Fibroblast of villous mesenchyme (primary cell): ENCODE measurements around the gene SLC38A10. TPM values are rescaled to one million over a fixed set of nuclear protein-coding genes. Genes with fewer than 3 reads are reported as not detected.

ENCODE experiments used
- DNase-seq: peaks from one replicate; pipeline ENCODE4 v3.0.0-alpha.2; 2010; ENCODE audit warnings: low read depth
- H3K4me3 ChIP-seq: 2 replicates; pipeline ENCODE4 v1.5.1; 2011; ENCODE audit warnings: low read depth, mild to moderate bottlenecking, low read length
- total RNA-seq: library from RNA; depleted of rRNA; stranded (reverse); fragments of >200 nt; gene quantifications from 2 replicates; pipeline ENCODE4 v1.2.3, GENCODE V29; 2012
- TF ChIP-seq, protein P1 (sequence below): IDR thresholded peaks from 2 replicates; pipeline ENCODE4 v1.5.1; 2012; ENCODE audit warnings: low read depth, mild to moderate bottlenecking, low read length; ENCODE audit not compliant: insufficient read depth

The SLC38A10 gene
- total RNA-seq, 1 donor = 51.4 TPM

DNA sequence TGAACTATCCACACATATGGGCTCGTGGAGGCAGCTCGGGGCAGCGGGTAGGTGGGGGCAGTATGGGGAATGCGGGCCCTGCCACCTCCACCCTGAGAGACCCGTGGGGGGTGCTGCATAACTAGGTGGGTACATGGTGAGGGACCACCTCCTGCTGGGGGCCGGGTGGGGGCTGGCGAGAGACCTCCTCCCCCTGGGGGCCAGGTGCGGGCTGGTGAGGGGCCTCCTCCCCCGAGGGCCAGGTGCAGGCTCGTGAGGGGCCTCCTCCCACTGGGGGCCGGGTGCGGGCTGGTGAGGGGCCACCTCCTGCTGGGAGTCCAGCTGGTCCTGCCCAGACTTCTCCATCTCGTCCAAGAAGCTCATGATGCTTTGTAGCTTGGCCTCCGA, 97.7 kb downstream of the SLC38A10 start:
- TF ChIP-seq, protein P1, sequence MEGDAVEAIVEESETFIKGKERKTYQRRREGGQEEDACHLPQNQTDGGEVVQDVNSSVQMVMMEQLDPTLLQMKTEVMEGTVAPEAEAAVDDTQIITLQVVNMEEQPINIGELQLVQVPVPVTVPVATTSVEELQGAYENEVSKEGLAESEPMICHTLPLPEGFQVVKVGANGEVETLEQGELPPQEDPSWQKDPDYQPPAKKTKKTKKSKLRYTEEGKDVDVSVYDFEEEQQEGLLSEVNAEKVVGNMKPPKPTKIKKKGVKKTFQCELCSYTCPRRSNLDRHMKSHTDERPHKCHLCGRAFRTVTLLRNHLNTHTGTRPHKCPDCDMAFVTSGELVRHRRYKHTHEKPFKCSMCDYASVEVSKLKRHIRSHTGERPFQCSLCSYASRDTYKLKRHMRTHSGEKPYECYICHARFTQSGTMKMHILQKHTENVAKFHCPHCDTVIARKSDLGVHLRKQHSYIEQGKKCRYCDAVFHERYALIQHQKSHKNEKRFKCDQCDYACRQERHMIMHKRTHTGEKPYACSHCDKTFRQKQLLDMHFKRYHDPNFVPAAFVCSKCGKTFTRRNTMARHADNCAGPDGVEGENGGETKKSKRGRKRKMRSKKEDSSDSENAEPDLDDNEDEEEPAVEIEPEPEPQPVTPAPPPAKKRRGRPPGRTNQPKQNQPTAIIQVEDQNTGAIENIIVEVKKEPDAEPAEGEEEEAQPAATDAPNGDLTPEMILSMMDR = no peak
- H3K4me3 ChIP-seq = no peak overlapping the region
- no peak for DNase-seq

DNA sequence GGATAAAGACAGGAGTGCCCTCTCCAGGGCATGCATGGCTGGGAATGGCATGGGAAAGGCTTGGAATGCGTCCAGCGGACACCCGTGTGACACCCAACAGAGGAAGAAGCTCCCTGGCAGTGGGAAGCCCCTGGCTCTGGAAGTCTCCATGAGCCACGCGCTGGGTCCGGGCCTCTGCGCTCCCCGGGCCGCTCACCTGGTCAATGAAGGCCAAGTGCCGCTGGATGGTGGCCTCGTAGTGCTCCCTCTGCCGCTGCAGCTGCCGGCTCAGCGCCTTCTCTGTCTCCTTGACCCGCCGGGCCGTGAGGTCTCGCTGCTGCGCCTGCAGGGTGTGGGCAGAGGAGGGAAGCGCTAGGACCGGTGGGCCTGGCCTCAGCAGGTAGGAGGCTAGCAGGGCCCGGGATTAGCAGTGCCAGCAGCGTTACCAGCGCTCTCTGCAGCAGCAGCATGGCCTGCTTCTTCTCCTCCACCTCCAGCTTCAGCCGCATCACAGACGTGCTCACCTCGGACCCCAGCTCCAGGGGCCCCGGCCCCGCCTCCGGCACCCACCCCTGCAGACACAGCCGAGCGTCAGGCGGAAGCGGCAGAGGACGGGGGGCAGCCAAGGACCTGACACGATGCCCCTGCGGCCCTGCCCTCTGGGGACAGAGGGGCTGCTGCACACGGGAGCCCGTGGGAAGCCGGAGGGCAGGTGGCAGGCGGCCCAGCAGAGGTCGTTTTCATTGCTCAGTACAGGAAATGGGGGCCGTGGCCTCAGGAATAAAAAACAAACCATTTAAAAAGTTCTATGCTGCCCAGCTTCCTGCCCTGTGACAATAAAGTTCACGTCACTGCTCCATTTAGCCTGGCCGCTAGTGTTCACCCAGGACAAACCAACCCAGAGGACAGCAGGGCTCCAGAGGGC, 98.3 kb downstream of the SLC38A10 start:
- H3K4me3 ChIP-seq = no peak overlapping the region

DNA sequence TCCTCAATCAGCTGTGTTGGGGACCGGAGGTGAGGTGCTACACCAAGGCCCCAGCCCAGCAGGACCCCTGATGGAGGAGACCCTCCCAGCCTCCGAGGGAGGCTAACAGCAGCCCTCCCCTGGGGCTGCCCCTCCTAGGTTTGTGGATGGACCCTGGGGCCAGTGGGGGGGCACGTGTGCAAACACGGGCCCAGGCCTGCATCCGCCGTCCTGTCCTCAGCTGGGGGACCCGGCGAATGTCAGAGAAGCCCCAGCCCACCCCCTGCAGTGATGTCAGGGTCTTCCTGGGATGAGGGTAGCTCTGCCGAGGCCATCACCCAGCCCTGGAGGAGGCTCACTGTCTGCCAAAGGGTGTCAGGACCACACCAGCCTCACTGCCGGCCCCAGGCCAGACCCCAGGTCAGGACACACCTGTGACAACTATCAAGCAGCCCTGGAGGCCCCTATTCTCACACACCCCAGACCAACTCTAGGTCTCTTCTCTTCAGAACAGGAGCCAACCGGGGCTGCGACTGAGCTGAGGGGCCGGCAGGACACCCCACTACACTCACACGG, 99.1 kb downstream of the SLC38A10 start:
- no peak overlapping the region for H3K4me3 ChIP-seq
- no peak for DNase-seq
- TF ChIP-seq, protein P1 = no peak

More for the DNA sequence above, 98.3 kb downstream of the SLC38A10 start:
- no peak for DNase-seq
- TF ChIP-seq, protein P1 = no peak

Other genes with a start within 250 kb of the SLC38A10 start
- gene PVALEF, start 129.8 kb downstream of the SLC38A10 start, total RNA-seq = not detected in 2 replicates
- under 0.01 and 0.32 TPM in 2 replicates for gene AATK, start 129.1 kb downstream of the SLC38A10 start, total RNA-seq
- 9.9 and 10.3 TPM in 2 replicates for gene CEP131, start 72.3 kb downstream of the SLC38A10 start, total RNA-seq
- gene TEPSIN, start 56.3 kb downstream of the SLC38A10 start, total RNA-seq = 13.2 and 17.7 TPM in 2 replicates
- 31.5 and 32.2 TPM in 2 replicates for gene NDUFAF8, start 56.0 kb downstream of the SLC38A10 start, total RNA-seq
- 6.5 and 8.4 TPM in 2 replicates for gene BAHCC1, start 100.2 kb upstream of the SLC38A10 start, total RNA-seq
- 10,242 and 13,686 TPM in 2 replicates for gene ACTG1, start 217.5 kb upstream of the SLC38A10 start, total RNA-seq
- 1.7 and 3.5 TPM in 2 replicates for gene FSCN2, start 233.1 kb upstream of the SLC38A10 start, total RNA-seq